WI38 (cell line): ENCODE data around the gene NUTM2B.
"Not testable (repeated sequence)": the region's sequence is repeated elsewhere in the genome, so short reads cannot be mapped to it uniquely, and the experiment has no call there.

ENCODE experiments used
- H3K4me3 ChIP-seq: 2 replicates; pipeline ENCODE4 v1.5.1; 2011; ENCODE audit warnings: low read depth, mild to moderate bottlenecking, control low read depth, low read length

NUTM2B gene

DNA sequence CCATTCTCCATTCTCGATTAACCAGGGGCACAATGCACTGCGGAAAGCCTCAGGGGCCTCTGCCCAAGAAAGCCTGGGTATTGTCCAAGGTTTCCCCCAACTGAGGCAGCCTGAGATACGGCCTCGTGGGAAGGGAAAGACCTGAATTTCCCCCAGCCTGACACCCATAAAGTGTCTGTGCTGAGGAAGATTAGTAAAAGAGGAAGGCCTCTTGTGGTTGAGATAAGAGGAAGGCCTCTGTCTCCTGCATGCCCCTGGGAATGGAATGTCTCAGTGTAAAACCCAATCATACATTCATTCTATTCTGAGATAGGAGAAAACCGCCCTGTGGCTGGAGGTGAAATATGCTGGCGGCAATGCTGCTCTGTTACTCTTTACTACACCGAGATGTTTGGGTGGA lies 41.8 kb downstream of the NUTM2B start:
- H3K4me3 ChIP-seq, result not testable (repeated sequence)

DNA sequence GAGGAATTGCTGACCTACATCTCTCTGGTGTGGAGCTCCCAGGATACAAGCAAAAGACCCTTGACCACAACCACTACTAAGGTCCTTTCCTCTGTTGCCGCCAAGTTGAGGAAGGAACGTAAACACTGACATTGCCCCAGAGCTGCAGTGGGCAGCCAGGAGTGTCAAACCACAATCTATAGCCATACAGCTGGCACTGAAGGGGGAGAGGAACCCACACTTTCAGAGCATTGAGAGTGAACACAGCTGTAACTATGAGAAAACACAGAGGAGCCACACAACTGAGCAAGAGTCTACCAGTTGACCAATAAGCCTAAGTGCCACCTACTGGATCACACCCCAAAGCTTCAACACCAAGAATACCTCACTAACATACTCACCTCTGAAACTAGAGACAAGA lies 45.5 kb downstream of the NUTM2B start:
- H3K4me3 ChIP-seq, result not testable (repeated sequence)

GRCh38 chr10:79753601-79754000 lies 50.6 kb downstream of the NUTM2B start:
- H3K4me3 ChIP-seq, result not testable (repeated sequence)

DNA sequence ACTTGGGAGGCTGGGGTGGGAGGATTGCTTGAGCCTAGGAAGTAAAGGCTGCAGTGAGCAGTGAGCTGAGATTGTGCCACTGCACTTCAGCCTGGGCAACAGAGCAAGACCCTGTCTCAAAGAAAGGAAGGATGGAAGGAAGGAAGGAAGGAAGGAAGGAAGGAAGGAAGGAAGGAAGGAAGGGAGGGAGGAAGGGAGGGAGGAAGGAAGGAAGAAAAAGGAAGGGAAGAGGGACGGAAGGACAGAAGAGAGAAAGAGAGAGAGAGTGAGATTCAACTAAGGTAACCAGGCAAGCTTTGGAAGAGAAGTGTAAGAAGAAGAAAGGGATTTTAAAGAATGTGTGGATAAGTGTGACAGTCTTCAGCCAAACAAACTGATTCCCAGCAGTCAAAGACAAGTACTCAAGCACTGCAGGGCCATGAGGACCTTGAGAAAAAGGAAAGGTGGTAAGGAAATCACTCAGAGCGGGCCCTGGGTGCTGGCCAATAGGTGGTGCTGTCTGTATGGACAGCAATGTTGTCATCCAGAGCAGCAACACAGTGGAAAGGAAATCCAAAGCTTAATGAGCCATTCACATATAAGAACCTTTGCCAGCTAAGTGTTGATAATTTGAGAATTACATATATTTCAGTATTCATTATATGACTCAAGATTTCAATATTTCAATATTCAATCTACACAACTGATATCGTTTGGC lies 55.4 kb downstream of the NUTM2B start:
- H3K4me3 ChIP-seq, result not testable (repeated sequence)
